ENCODE results near the gene ZDHHC14.
"Not testable (repeated sequence)": the region's sequence is repeated elsewhere in the genome, so short reads cannot be mapped to it uniquely, and the experiment has no call there.

GRCh38 chr6:157384962-157385361, 4.0 kb downstream of the ZDHHC14 start:
- TF ChIP-seq CTCF, POLR2AphosphoS5, POLR2A (IDR thresholded peaks at IDR 0.05): not testable (repeated sequence)
